HTERT RPE-1 (cell line): Measurements from ENCODE around the gene VTI1A.

ENCODE experiments used
- in situ Hi-C: fragments of 300-500 bp; cut with MboI; formaldehyde crosslinking; loops from 4 replicates; pipeline ENCODE4 v1.14.3; 2020; ENCODE audit warnings: low sequenced_read_pairs

VTI1A gene

GRCh38 chr10:112799038-112799437 is 352.0 kb downstream of the VTI1A start:
- in situ Hi-C loops = no loop called here

GRCh38 chr10:112799726-112800510 is 352.9 kb downstream of the VTI1A start:
- in situ Hi-C loops = no loop called here

- in situ Hi-C loops = no loop called here
These were observed 354.0 kb downstream of the VTI1A start for GRCh38 chr10:112801004-112801403.

GRCh38 chr10:112801748-112802147 is 354.7 kb downstream of the VTI1A start:
- in situ Hi-C loops = no loop called here

- in situ Hi-C loops = no loop called here
These were observed 355.5 kb downstream of the VTI1A start for GRCh38 chr10:112802411-112803022.

GRCh38 chr10:112803961-112804401 is 357.0 kb downstream of the VTI1A start:
- in situ Hi-C loops = no loop called here

GRCh38 chr10:112805254-112805590 is 358.2 kb downstream of the VTI1A start:
- in situ Hi-C loops = no loop called here

- in situ Hi-C loops = no loop called here
These were observed 358.7 kb downstream of the VTI1A start for GRCh38 chr10:112805701-112806100.

- in situ Hi-C loops = no loop called here
These were observed 360.0 kb downstream of the VTI1A start for GRCh38 chr10:112807013-112807412.

- in situ Hi-C loops = no loop called here
These were observed 362.7 kb downstream of the VTI1A start for GRCh38 chr10:112809736-112810135.

- in situ Hi-C loops = no loop called here
These were observed 363.7 kb downstream of the VTI1A start for GRCh38 chr10:112810711-112811151.

- in situ Hi-C loops = no loop called here
These were observed 364.9 kb downstream of the VTI1A start for GRCh38 chr10:112811741-112812551.

- in situ Hi-C loops = no loop called here
These were observed 365.6 kb downstream of the VTI1A start for GRCh38 chr10:112812586-112812985.

GRCh38 chr10:112813866-112814591 is 367.0 kb downstream of the VTI1A start:
- in situ Hi-C loops = no loop called here

GRCh38 chr10:112815269-112816032 is 368.4 kb downstream of the VTI1A start:
- in situ Hi-C loops = no loop called here

- in situ Hi-C loops = no loop called here
These were observed 369.0 kb downstream of the VTI1A start for GRCh38 chr10:112816033-112816430.

GRCh38 chr10:112816891-112817290 is 369.9 kb downstream of the VTI1A start:
- in situ Hi-C loops = no loop called here

- in situ Hi-C loops = no loop called here
These were observed 371.2 kb downstream of the VTI1A start for GRCh38 chr10:112817981-112818777.

- in situ Hi-C loops = no loop called here
These were observed 372.2 kb downstream of the VTI1A start for GRCh38 chr10:112819231-112819630.
